Measurements from ENCODE around the gene OR52N1.

Gene OR52N1

DNA sequence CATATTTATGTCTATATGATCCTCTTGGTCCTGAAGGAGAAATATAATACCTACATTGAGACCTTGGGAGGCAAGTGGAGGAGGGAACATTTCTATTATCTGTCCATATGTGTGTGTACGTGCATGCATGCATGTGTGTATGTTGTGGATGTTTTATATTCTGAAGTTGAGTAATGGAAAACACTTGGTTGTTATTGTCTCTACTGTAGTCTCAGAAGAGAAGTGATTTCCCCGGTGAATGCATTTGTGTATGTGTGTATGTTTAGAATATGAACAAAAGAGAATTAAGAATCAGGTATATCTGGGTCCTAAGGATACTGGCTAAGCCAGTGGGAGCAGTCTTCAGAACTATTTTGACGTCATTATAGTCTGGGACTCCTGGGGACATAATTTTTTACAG lies at the start of gene OR52N1:
OR52N1 (minus strand) TSS at position 101 of the 400 bp plus-strand sequence. CDS start 2,449 bp downstream, outside the sequence.
- DNase-seq, result no peak

DNA sequence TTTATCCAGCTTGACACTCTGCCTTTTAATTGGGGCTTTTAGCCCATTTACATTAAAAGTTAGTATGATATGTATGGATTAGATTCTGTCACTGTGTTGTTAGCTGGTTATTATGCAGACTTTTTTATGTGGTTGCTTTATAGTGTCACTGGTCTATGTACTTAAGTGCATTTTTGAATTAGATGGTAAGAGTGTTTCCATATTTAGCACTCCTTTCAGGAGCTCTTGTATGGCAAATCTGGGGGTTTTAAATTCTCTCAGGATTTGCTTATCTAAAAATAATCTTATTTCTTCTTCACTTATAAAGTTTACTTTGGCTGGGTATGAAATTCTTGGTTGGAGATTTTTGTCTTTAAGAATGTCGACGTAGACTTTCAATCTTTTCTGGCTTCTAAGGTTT lies 46.6 kb upstream of the OR52N1 start:
- DNase-seq, result no peak

DNA sequence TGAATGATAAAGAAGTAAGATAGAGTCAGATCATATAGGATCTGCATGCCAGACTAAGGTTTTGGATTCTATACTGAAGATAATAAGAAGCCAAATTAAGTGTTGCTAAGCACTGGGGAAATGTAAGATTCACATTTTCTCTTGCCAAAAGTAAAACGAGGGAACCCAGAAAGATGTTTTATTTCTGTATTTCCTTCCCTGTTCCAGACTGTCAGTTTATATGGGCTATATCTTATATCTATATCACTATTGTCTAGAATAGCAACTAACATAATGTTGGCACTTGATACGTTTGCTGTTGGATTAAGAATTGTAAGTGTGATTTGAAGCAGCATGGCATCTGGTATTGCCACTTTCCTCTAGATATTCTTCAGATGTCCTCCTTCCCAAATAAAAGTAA lies 42.4 kb upstream of the OR52N1 start:
- no peak for DNase-seq

DNA sequence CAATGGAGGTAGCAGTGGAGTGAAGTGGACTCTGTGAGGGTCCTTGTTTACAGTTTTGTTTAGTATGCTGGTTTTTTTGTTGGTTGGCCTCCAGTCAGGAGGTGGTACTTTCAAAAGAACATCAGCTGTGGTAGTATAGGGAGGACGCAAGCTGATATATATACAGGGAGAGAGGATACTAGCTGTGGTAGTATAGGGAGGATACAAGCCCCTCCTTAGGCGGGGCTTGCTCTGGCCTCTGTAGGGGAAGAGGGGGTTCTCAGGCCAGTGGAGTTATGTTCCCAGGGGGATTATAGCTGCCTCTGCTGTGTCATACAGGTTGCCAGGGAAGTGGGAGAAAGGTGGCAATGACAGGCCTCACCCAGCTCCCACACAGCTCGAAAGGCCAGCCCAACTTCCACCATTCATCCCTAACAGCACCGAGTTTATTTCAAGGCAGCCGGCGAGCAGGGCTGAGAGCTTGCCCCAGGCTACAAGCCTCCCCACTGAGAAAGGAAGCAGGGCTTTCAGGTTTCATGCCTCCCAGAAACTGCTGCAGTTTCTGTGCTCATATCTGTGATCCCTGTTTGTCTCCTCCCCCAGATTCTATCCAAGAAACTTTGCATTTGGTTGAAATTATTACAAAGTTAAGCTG lies 40.2 kb upstream of the OR52N1 start:
- DNase-seq, result no peak

DNA sequence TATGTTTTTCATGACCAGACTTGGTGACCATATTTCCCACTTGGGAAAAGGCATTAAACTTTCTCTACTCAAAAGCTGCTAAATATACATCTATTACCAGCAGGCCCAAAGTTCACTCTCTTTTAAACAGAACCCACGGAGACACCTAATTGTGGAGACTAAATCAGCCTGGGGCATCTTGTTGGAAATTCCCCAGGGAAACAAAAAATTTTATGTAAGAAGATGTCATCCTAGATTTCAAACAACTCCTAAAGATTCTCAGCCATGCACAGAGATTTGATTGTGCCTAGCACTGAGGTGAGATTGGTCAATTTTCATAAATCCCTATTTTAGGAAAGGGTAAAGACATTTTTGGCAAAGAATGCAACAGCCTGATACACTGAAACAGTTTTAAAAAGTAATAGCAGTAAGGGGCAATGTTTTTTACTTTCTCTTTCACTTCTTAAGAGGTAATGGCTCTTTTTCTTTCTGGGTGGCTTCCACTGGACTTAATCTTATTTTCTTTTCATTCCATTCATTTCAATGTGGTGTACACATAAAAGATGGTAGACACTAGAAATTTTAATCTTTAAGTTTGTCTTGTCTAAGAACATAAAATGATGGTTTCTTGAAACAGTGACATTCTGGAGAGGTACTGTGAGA lies 27.3 kb upstream of the OR52N1 start:
- DNase-seq, result no peak

DNA sequence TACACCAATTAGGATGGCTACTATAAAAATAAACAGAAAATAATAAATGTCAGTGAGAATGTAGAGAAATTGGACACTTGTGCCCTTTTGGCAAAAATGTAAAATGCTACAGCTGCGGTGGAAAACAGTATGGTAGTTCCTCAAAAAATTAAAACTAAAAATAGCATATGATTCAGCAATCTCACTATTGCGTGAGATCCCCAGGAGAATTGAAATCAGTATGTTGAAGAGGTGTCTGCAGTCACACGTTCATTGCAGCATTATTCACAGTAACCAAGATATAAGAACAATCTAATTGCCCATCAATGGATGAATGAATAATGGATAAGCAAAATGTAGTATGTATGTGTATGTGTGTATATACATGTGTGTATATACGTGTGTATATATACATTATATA lies 24.5 kb upstream of the OR52N1 start:
- DNase-seq, result no peak

DNA sequence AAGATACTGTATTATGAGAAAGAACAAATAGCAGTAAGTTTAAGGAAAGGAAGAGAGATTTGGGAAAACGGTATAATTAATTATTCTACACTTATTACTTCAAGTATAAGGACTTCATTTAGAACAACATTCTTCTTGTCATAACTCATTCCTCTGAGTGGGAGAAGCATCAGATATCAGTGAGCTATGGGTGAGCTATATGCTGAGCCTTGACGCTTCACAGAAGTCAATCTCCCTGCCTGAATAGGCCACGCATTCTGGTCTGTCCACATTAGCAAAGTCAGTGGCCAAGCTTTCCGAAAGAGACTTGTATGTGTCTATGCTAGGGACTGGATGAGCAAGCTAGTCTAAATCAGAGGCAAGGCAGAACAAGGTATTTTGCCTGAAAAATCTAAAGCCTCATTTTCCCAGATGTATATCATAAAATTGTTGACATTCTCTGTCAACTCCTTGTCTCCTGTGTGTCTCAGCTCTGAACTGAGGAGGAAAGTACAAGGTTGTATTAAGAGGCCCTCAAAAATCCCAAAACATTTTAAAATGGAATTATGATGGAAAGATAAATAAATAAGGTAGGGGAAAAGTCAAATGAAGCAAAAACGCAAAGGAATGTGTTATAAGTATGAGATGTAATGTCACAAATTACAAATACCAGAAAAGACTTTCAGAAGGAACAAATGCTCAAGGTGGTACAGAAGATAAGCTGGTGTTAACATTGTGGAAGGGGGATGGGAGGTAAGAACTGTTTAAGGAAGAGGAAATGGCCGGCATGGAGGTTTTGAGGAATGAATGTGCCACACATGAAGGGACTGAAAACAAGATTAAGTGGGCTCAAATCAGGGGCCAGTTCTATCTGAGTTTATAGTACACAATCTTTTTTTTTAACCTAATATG lies 19.1 kb upstream of the OR52N1 start:
- no peak for DNase-seq

DNA sequence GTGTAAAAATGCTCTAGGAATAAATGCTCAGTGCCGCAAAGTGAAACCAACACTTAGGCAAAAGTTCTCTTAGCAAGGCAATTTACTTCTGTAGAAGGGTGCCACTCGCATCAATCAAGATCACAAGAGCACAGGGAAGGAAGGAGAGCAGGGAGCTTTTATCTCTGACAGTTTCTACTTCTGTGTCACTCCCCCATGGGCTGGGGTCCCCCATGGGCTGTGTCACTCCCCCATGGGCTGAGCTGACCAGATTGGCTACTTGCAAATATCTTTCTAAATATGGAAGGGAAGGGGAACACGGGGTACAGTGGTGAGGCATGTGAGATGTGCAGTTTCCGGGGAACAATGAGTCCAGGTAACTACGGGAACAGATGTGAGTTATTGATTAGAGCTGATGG lies 18.1 kb upstream of the OR52N1 start:
- no peak for DNase-seq

DNA sequence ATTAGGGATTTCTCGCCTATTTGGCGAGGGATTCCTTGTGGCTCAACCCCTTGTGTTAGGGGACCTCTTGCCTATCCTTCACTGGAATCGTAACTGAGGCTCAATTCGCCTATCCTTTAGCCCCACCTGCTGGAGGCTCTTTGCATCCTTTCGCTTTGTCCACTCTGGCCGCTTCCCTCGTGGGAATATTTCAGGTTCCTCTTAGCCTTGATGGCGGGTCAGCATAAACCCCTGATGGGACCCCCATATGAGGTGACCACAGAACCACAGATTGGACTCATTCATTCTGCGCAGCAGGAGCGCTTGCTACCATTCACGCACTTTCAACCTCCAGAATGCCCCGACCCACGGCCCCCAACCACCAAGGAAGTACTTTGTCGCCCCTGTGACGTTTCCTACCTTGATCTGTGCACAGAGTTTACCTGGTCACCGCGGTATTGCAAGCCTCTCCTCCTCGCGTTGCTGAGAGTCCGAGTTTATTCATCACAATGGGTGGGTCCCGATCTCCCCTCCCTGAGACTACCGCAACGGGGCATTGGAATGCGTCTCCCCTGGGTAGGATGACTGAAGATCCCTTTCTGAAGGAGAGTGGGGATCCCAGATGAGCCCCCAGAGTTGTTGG lies 17.5 kb upstream of the OR52N1 start, which contains the start of gene OR52N2:
OR52N2 (plus strand) TSS at position 425 of the 622 bp plus-strand sequence. CDS start 11,412 bp downstream, outside the sequence.
- peak; percentile 65 for DNase-seq

DNA sequence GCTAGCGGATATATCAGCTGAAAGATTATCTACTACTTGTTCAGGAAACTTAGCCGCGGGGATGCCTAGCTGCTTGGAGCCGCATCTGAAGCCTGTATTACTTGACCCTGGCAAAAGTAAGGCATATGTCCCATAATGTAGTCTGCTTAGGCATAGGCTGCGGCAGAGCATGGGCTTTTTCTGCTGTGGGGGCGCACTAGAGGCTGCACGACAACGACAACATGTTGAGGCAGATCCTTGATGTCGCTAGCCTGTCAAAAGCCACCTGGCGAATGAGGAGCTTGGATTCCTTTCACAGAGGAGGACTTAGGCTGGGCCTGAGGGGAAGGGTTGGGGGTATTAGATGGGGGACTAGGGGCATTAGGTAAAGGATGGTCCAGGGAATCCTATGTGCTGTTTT lies 16.5 kb upstream of the OR52N1 start:
- no peak for DNase-seq

DNA sequence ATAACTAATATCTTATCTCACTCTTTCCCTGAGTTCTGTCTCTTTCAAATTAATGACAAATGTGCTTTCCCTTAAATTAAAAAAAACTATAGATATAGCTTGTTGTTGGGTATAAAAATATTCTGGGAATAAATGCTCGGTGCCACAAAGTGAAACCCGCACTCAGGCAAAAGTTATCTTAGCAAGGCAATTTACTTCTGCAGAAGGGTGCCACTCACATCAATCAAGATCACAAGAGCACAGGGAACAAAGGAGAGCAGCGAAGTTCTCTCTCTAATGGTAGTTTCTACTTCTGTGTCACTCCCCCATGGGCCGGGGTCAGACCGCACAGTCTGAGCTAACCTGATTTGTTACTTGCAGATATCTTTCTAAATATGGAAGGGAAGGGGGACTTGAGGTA lies 12.9 kb upstream of the OR52N1 start:
- DNase-seq, result no peak

DNA sequence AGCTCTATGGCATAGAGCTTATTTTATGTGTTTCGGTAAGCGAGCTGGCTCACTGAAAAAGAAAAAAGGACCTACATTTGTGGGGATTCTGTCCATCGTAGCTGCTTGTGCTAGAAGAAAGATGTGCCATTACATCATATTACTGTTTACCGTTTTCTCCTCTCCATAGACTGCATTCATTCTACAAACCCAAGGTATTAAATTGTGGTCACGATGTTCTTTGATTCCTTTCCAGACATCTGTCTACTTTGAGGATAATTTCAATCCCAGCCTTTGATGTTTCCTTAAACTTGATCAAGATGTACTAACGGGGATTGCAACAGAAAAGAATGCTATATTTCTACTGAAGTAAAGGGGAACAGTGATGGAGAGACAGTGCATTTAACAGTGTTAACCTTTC lies 5.5 kb upstream of the OR52N1 start:
- no peak for DNase-seq

DNA sequence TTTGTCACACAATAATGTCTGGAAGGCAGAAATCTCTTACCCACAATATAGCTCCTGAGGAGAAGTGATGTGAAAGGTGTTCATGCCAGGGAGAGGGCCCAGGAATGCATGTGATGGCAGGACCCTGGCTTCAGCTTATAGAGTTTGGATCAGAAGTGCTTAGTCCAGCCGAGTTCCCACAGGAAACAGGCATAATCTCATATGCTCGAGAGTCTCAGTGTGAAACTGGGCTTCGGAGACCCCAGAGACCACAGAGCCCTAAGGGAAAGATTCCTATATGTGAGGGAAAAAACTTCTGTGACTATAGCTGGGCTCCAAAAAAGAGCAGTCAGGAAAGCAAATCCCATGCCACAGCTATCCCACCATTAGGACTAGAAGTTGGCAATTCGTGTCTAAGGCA lies 7.8 kb downstream of the OR52N1 start, which contains the start of gene OR52N5:
OR52N5 (minus strand) TSS at position 101 of the 400 bp plus-strand sequence. CDS start 4,721 bp downstream, outside the sequence.
- no peak for DNase-seq

DNA sequence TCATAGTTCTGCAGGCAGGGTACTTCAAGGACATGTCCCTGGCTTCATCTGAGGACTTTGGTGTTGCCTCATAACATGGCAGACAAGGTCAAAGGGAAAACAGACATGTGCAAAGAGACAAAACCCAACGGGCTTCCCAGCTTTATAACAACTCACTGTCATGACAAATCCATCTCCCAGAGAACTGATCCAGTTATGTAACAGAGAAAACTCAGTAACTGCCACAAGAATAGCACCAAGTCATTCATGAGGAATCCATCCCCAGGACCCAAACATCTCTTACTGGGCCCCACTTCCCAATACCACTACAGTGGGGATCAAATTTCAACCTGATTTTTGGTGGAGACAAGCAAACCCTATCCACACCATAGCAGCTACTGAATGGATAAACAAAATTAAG lies 24.0 kb downstream of the OR52N1 start:
- DNase-seq, result no peak

DNA sequence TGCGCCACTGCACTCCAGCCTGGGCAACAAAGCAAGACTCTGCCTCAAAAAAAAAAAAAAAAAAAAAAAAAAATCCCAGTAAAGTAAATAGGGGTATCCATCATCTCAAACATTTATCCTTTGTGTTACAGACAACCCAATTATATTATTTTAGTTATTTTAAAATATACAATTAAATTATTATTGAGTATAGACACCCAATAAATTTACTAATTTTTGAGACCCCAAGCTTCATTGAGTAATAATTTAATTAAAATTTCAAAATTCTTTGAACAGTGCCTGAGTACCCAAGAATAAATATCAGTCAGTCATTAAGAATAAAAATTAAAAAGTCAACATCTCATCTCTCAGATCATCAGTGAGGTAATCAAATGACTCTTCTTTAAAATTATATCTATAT lies 37.1 kb downstream of the OR52N1 start, which contains the start of gene OR52N4:
OR52N4 (plus strand) TSS at position 301 of the 400 bp plus-strand sequence. CDS start 498 bp downstream, outside the sequence.
- DNase-seq, result no peak

DNA sequence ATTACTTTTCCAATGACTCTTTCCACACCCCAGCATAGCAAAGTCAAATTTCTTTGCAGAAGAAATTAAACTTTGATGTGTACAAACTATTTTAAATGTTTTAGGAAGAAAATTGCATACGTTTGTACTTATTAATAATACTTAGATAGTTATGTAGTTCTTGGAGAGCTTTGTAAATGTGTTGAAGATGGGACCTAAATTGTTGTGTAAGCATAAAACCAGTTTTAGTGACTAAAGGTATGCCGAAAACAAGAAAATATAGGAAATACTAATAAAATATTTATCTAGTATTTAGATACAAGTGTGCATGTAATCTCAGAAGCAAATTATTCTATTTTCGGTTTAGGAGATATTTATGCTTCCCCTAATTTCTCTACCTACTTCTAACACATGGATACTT lies 41.2 kb downstream of the OR52N1 start:
- DNase-seq, result no peak

DNA sequence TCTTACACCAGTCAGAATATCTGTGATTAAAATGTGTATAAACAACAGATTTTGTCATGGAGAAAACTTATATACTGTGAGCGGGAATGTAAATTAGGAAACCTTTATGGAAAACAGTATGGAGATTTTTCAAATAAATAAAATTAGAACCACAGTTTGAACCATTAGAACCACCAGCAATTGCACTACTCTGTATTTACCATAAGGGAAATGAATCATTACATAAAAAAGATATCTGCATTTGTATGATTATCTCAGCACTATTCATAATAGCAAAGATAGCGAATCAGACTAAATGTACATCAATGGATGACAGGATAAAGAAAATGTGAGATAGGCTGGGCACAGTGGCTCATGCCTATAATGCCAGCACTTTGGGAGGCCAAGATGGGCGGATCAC lies 44.5 kb downstream of the OR52N1 start:
- no peak for DNase-seq

DNA sequence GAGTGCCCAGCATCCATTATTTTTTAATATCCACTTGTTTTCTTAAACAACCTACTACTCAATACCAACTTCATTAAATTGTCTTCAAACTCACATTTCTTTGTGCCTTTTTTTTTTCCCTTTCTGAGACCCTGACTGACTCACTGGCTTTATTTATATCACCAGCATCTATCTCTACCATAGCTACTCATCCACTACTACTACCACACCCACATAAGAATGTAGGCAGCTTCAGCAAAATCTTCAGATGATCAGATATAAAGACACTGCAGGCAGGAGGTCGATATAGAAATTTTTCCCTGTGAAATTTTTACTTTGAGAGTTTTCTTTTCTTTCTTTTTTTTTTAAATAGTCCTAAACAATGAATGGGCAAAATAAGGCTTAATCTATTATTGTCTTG lies 52.6 kb downstream of the OR52N1 start:
- no peak for DNase-seq

DNA sequence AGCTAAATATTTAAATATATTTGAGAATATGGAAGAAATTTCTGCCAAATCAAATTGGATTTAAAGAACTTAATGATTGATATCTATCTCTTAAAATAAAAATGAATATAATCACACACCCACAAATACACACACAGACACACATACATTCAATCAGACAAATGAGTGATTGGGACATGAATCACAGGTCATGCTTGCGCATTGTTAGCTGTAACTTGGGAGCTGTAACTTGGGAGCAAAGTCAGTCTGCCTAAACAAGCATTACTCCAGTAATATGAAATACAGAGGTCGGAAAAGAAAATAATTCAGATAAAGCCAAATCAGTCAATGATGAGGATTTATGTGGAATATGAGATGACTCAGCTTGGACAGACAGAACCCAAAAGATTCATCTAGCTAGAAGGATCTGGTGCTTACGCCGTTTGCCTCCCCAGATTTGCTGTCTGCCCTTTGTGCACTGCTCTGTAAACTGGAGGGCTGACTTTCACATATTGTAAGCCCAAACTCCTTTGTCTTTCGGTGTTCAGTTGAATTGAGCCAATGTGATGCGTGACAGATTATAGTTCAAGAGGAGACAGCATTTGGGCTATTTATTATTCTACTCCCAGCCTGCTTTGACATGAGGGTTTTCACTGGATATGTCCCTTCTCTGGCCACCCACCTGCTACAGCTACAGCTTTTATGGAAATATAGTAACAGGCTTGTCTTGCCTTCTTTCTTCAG lies 53.2 kb downstream of the OR52N1 start:
- DNase-seq, result no peak

DNA sequence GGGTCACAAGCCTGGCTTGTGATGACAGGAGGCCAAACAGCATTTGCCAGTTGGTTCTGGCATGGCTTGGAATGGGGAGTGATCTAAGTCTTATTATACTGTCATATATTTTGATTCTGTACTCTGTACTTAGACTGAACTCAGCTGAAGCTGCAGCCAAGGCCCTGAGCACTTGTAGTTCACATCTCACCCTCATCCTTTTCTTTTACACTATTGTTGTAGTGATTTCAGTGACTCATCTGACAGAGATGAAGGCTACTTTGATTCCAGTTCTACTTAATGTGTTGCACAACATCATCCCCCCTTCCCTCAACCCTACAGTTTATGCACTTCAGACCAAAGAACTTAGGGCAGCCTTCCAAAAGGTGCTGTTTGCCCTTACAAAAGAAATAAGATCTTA lies 54.0 kb downstream of the OR52N1 start:
- DNase-seq, result no peak

All from left hindlimb (tissue), 1 donor.